Karpas-422 (cell line): Measurements from ENCODE around the gene SPTBN4. TPM values are rescaled to one million over a fixed set of nuclear protein-coding genes. Genes with fewer than 3 reads are reported as not detected.

Source experiments
- DNase-seq: peaks from one replicate; pipeline ENCODE4 v3.0.0-alpha.2; 2015
- H2AFZ ChIP-seq: fragments of 200-600 bp; sonication (generic); 2 replicates; pipeline ENCODE4 v1.6.1; 2014; ENCODE audit warnings: antibody characterized with exemption, low read length, mixed read lengths
- H3K27ac ChIP-seq: fragments of 200-600 bp; sonication (generic); 2 replicates; pipeline ENCODE4 v1.5.1; 2014; ENCODE audit warnings: mild to moderate bottlenecking, low read length, moderate library complexity
- H3K27me3 ChIP-seq: fragments of 200-600 bp; sonication (generic); 2 replicates; pipeline ENCODE4 v1.6.1; 2014; ENCODE audit warnings: low read length, mixed read lengths
- H3K36me3 ChIP-seq: fragments of 200-600 bp; sonication (generic); 2 replicates; pipeline ENCODE4 v1.6.1; 2014; ENCODE audit warnings: low read length, mixed read lengths; ENCODE audit not compliant: insufficient read depth
- H3K4me1 ChIP-seq: fragments of 200-600 bp; sonication (generic); 2 replicates; pipeline ENCODE4 v1.6.1; 2014; ENCODE audit warnings: mild to moderate bottlenecking, low read length, mixed read lengths
- H3K4me2 ChIP-seq: fragments of 200-600 bp; sonication (generic); 2 replicates; pipeline ENCODE4 v1.6.1; 2014; ENCODE audit warnings: low read length, low read depth, mild to moderate bottlenecking; ENCODE audit not compliant: poor library complexity, severe bottlenecking
- H3K4me3 ChIP-seq: fragments of 200-600 bp; sonication (generic); 2 replicates; pipeline ENCODE4 v1.5.1; 2014; ENCODE audit warnings: mild to moderate bottlenecking, antibody characterized with exemption, low read length, mixed read lengths
- H3K79me2 ChIP-seq: fragments of 200-600 bp; sonication (generic); 2 replicates; pipeline ENCODE4 v1.6.1; 2014; ENCODE audit warnings: mild to moderate bottlenecking, low read length, mixed read lengths
- H3K9ac ChIP-seq: fragments of 200-600 bp; sonication (generic); 2 replicates; pipeline ENCODE4 v1.6.0; 2014; ENCODE audit warnings: low read length
- H3K9me2 ChIP-seq: fragments of 200-600 bp; sonication (generic), shearing (Covaris generic); replicated peaks from 2 replicates; pipeline ENCODE4 v1.6.0; 2014; ENCODE audit warnings: mild to moderate bottlenecking, low read length, moderate library complexity; ENCODE audit not compliant: insufficient read depth
- H3K9me3 ChIP-seq: fragments of 300-700, 200-600 bp; sonication (generic); 2 replicates; pipeline ENCODE4 v1.6.1; 2014; ENCODE audit warnings: low read length, mixed read lengths
- H4K20me1 ChIP-seq: fragments of 200-600 bp; sonication (generic); 2 replicates; pipeline ENCODE4 v1.6.1; 2014; ENCODE audit warnings: mild to moderate bottlenecking, antibody characterized with exemption, low read length, low read depth; ENCODE audit not compliant: insufficient read depth
- total RNA-seq: library from RNA; depleted of rRNA; stranded (reverse); fragments of >200 nt; shearing (Covaris generic); gene quantifications from 2 replicates; pipeline ENCODE4 v1.2.3, GENCODE V29; 2014; ENCODE audit warnings: low replicate concordance

Gene SPTBN4
- total RNA-seq, 1 experiment from 2014 or later = 1.0 TPM

- no peak overlapping the region for H3K4me3 ChIP-seq
- H3K27me3 ChIP-seq = no peaks in the 10 kb centered on the region
- no peak overlapping the region for H3K9ac ChIP-seq
- H3K27ac ChIP-seq = no peak overlapping the region
- no peaks in the 10 kb centered on the region for H3K79me2 ChIP-seq
- no peak overlapping the region for H2AFZ ChIP-seq
- no peaks in the 10 kb centered on the region; the same call in 1 of the 2 replicates for H3K36me3 ChIP-seq
- no peaks in the 10 kb centered on the region for H3K9me3 ChIP-seq
- 0 out of 2 replicates have a peak, but pooled peaks cover under 1% of the 10 kb centered on the region for H4K20me1 ChIP-seq
- DNase-seq = no peak
- no peaks in the 10 kb centered on the region for H3K9me2 ChIP-seq
- no peak overlapping the region for H3K4me2 ChIP-seq
- H3K4me1 ChIP-seq = peaks cover 16% of the 10 kb centered on the region
Observed at GRCh38 chr19:40617961-40618360, 151.2 kb downstream of the SPTBN4 start.

- Histone ChIP-seq H3K4me2 (no peak overlapping the region), H3K27ac (no peak overlapping the region), H3K9ac (no peak overlapping the region), H3K27me3 (no peaks in the 10 kb centered on the region), H3K9me3 (no peaks in the 10 kb centered on the region), H2AFZ (no peak overlapping the region), H3K9me2 (no peaks in the 10 kb centered on the region), H4K20me1 (no peaks in the 10 kb centered on the region), H3K4me3 (no peak overlapping the region), H3K4me1 (peaks cover 7% of the 10 kb centered on the region), H3K79me2 (no peaks in the 10 kb centered on the region), H3K36me3 (no peaks in the 10 kb centered on the region; the same call in 1 of the 2 replicates)
- DNase-seq = no peak
Observed at GRCh38 chr19:40619333-40620160, 152.7 kb downstream of the SPTBN4 start.

DNA sequence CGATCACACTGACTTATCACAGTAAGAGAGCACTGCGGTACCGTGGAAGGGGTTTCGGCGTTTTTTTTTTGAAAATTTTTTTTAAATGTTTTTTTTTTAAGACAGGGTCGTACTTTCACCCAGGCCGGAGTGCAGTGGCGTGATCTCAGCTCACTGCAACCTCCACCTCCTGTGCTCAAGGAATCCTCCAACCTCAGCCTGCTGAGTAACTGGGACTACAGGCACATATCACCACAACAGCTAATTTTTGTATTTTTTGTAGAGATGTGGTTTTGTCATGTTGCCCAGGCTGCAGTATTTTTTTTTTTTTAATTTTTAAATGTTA lies 153.3 kb downstream of the SPTBN4 start:
- Histone ChIP-seq H3K9me3 (no peaks in the 10 kb centered on the region), H3K27me3 (no peaks in the 10 kb centered on the region), H3K4me1 (peaks cover 1% of the 10 kb centered on the region), H3K9me2 (no peaks in the 10 kb centered on the region), H2AFZ (no peak overlapping the region), H3K4me2 (no peak overlapping the region), H3K27ac (no peak overlapping the region), H3K9ac (no peak overlapping the region), H3K36me3 (no peaks in the 10 kb centered on the region; the same call in 1 of the 2 replicates), H3K4me3 (no peak overlapping the region), H4K20me1 (no peaks in the 10 kb centered on the region), H3K79me2 (no peaks in the 10 kb centered on the region)
- no peak for DNase-seq

- Histone ChIP-seq H3K4me1 (no peaks in the 10 kb centered on the region; the same call in 1 of the 2 replicates), H3K9ac (no peak overlapping the region), H3K27ac (no peak overlapping the region), H2AFZ (no peak overlapping the region), H3K36me3 (no peaks in the 10 kb centered on the region; the same call in 1 of the 2 replicates), H3K79me2 (no peaks in the 10 kb centered on the region), H3K4me2 (no peak overlapping the region), H4K20me1 (no peaks in the 10 kb centered on the region), H3K4me3 (no peak overlapping the region), H3K9me3 (no peaks in the 10 kb centered on the region), H3K9me2 (no peaks in the 10 kb centered on the region), H3K27me3 (no peaks in the 10 kb centered on the region)
- DNase-seq = no peak
Observed at GRCh38 chr19:40621283-40621682, 154.5 kb downstream of the SPTBN4 start.

- Histone ChIP-seq H3K79me2 (no peaks in the 10 kb centered on the region), H3K4me3 (no peak overlapping the region), H4K20me1 (no peaks in the 10 kb centered on the region), H3K27ac (no peak overlapping the region), H3K9me2 (no peaks in the 10 kb centered on the region), H3K36me3 (no peaks in the 10 kb centered on the region; the same call in 1 of the 2 replicates), H3K4me2 (no peak overlapping the region), H2AFZ (no peak overlapping the region), H3K9ac (no peak overlapping the region), H3K9me3 (no peaks in the 10 kb centered on the region), H3K4me1 (no peaks in the 10 kb centered on the region; the same call in 1 of the 2 replicates), H3K27me3 (no peaks in the 10 kb centered on the region)
- DNase-seq = no peak
Observed at GRCh38 chr19:40621966-40622772, 155.4 kb downstream of the SPTBN4 start.

- no peak overlapping the region for H3K27ac ChIP-seq
- no peaks in the 10 kb centered on the region for H4K20me1 ChIP-seq
- no peaks in the 10 kb centered on the region; the same call in 1 of the 2 replicates for H3K36me3 ChIP-seq
- no peaks in the 10 kb centered on the region for H3K9me3 ChIP-seq
- no peaks in the 10 kb centered on the region for H3K27me3 ChIP-seq
- no peak overlapping the region for H3K4me3 ChIP-seq
- H3K9me2 ChIP-seq = no peaks in the 10 kb centered on the region
- no peaks in the 10 kb centered on the region; the same call in 1 of the 2 replicates for H3K4me1 ChIP-seq
- DNase-seq = no peak
- no peak overlapping the region for H2AFZ ChIP-seq
- H3K4me2 ChIP-seq = no peak overlapping the region
- H3K9ac ChIP-seq = no peak overlapping the region
- H3K79me2 ChIP-seq = no peaks in the 10 kb centered on the region
Observed at GRCh38 chr19:40622773-40623075, 155.9 kb downstream of the SPTBN4 start.

- no peak overlapping the region for H3K27ac ChIP-seq
- no peaks in the 10 kb centered on the region; the same call in 1 of the 2 replicates for H3K4me1 ChIP-seq
- no peak overlapping the region for H2AFZ ChIP-seq
- H3K9me3 ChIP-seq = no peaks in the 10 kb centered on the region
- H3K9me2 ChIP-seq = no peaks in the 10 kb centered on the region
- no peaks in the 10 kb centered on the region; the same call in 1 of the 2 replicates for H3K36me3 ChIP-seq
- H4K20me1 ChIP-seq = no peaks in the 10 kb centered on the region
- peak overlapping the region; percentile 17 for H3K4me2 ChIP-seq
- H3K27me3 ChIP-seq = no peaks in the 10 kb centered on the region
- H3K9ac ChIP-seq = no peak overlapping the region
- H3K79me2 ChIP-seq = no peaks in the 10 kb centered on the region
- H3K4me3 ChIP-seq = no peak overlapping the region
- peak; percentile 94 for DNase-seq
Observed at GRCh38 chr19:40623403-40624251, 156.8 kb downstream of the SPTBN4 start.
